SK-N-SH treated with all-trans-retinoic acid at 6 μM for 48 hours (cell line): ENCODE results near the gene PRR15L.
A peak's percentile ranks its signal among the peaks of the same experiment; 100 is the strongest.
"Not testable (repeated sequence)": the region's sequence is repeated elsewhere in the genome, so short reads cannot be mapped to it uniquely, and the experiment has no call there.

Experiments used
- ATAC-seq: fragments of 200-7000 bp; cut with Tn5 transposase; 3 replicates; pipeline ENCODE4 v1.9.1; 2020; ENCODE audit warnings: mild to moderate bottlenecking, moderate library complexity
- ARNTL ChIP-seq: fragments of 450-650 bp; formaldehyde crosslinking; IDR thresholded peaks from 2 replicates; pipeline ENCODE4 v1.5.0; 2020; ENCODE audit warnings: low read depth, mild to moderate bottlenecking, moderate library complexity, borderline replicate concordance
- BACH2 ChIP-seq: fragments of 250-450 bp; sonication (Bioruptor Pico); IDR thresholded peaks from 2 replicates; pipeline ENCODE4 v1.9.0; 2021; ENCODE audit warnings: mild to moderate bottlenecking, borderline replicate concordance
- CREB5 ChIP-seq: fragments of 250-450 bp; sonication (Bioruptor Pico); IDR thresholded peaks from 2 replicates; pipeline ENCODE4 v1.5.1; 2020; ENCODE audit warnings: low read depth, mild to moderate bottlenecking, moderate library complexity
- CSDC2 ChIP-seq: fragments of 250-450 bp; sonication (Bioruptor Pico); IDR thresholded peaks from 2 replicates; pipeline ENCODE4 v1.5.0; 2020; ENCODE audit warnings: mild to moderate bottlenecking, moderate library complexity
- CSRNP3 ChIP-seq: fragments of 250-450 bp; sonication (Bioruptor Pico); IDR thresholded peaks from 2 replicates; pipeline ENCODE4 v1.5.1; 2021; ENCODE audit warnings: mild to moderate bottlenecking, moderate library complexity
- ESRRG ChIP-seq: fragments of 250-450 bp; sonication (Bioruptor Pico); IDR thresholded peaks from 2 replicates; pipeline ENCODE4 v1.6.1; 2021; ENCODE audit warnings: mild to moderate bottlenecking
- ISL1 ChIP-seq: fragments of 250-450 bp; sonication (Bioruptor Pico); IDR thresholded peaks from 2 replicates; pipeline ENCODE4 v2.1.2; 2022; ENCODE audit warnings: mild to moderate bottlenecking, moderate library complexity
- PATZ1 ChIP-seq: fragments of 250-450 bp; sonication (Bioruptor Pico); IDR thresholded peaks from 2 replicates; pipeline ENCODE4 v1.8.0; 2020; ENCODE audit warnings: mild to moderate bottlenecking, moderate library complexity, borderline replicate concordance
- POU6F1 ChIP-seq: fragments of 250-450 bp; sonication (Bioruptor Pico); IDR thresholded peaks from 2 replicates; pipeline ENCODE4 v1.8.0; 2021; ENCODE audit warnings: low read depth, mild to moderate bottlenecking, moderate library complexity, borderline replicate concordance
- RARB ChIP-seq: fragments of 250-450 bp; sonication (Bioruptor Pico); IDR thresholded peaks from 2 replicates; pipeline ENCODE4 v1.8.0; 2021; ENCODE audit warnings: mild to moderate bottlenecking, moderate library complexity
- SNAI2 ChIP-seq: fragments of 250-450 bp; sonication (Bioruptor Pico); IDR thresholded peaks from 2 replicates; pipeline ENCODE4 v1.5.0; 2020; ENCODE audit warnings: mild to moderate bottlenecking, moderate library complexity
- TCF4 ChIP-seq: fragments of 250-450 bp; sonication (Bioruptor Pico); IDR thresholded peaks from 2 replicates; pipeline ENCODE4 v1.8.0; 2021; ENCODE audit warnings: mild to moderate bottlenecking, moderate library complexity, borderline replicate concordance
- TOX ChIP-seq: fragments of 250-450 bp; sonication (Bioruptor Pico); IDR thresholded peaks from 2 replicates; pipeline ENCODE4 v1.8.0; 2021; ENCODE audit warnings: mild to moderate bottlenecking, moderate library complexity, borderline replicate concordance
- TSHZ2 ChIP-seq: fragments of 250-450 bp; sonication (Bioruptor Pico); IDR thresholded peaks from 2 replicates; pipeline ENCODE4 v1.5.0; 2020; ENCODE audit warnings: mild to moderate bottlenecking, moderate library complexity
- ZC3H10 ChIP-seq: fragments of 250-450 bp; sonication (Bioruptor Pico); IDR thresholded peaks from 2 replicates; pipeline ENCODE4 v1.5.1; 2021; ENCODE audit warnings: mild to moderate bottlenecking, moderate library complexity
- ZFP3 ChIP-seq: fragments of 250-450 bp; sonication (Bioruptor Pico); IDR thresholded peaks from 2 replicates; pipeline ENCODE4 v1.5.0; 2020; ENCODE audit warnings: mild to moderate bottlenecking, moderate library complexity
- ZFP30 ChIP-seq: fragments of 450-650 bp; formaldehyde crosslinking; IDR thresholded peaks from 2 replicates; pipeline ENCODE4 v1.5.0; 2022; ENCODE audit warnings: mild to moderate bottlenecking, moderate library complexity
- ZNF565 ChIP-seq: fragments of 450-650 bp; formaldehyde crosslinking; conservative IDR thresholded peaks from 2 replicates; pipeline ENCODE4 v1.5.0; 2020; ENCODE audit warnings: low read depth, mild to moderate bottlenecking, moderate library complexity

The PRR15L gene

GRCh38 chr17:48001657-48002056 is 44.0 kb upstream of the PRR15L start:
- not testable (repeated sequence) for ATAC-seq

GRCh38 chr17:48001197-48001596 is 43.5 kb upstream of the PRR15L start:
- TF ChIP-seq TSHZ2 (CRISPR knock-in tag) (no peak), ZFP3 (CRISPR knock-in tag) (no peak), ISL1 (CRISPR knock-in tag) (peak; percentile 12; the same call in 1 of the 2 replicates), ZC3H10 (CRISPR knock-in tag) (no peak)
- no peak for ATAC-seq

More at GRCh38 chr17:48001657-48002056, 44.0 kb upstream of the PRR15L start:
- TF ChIP-seq ISL1 (CRISPR knock-in tag): 0 out of 2 replicates have a peak, but pooled peaks have one; percentile 2

GRCh38 chr17:47999582-47999981 is 41.9 kb upstream of the PRR15L start:
- ATAC-seq: no peak
- TF ChIP-seq POU6F1 (CRISPR knock-in tag) (no peak), TOX (CRISPR knock-in tag) (no peak), TSHZ2 (CRISPR knock-in tag) (no peak), ZNF565 (CRISPR knock-in tag) (no peak), ZC3H10 (CRISPR knock-in tag) (no peak), SNAI2 (no peak), CSRNP3 (CRISPR knock-in tag) (no peak)

- ATAC-seq: no peak
- TF ChIP-seq ZFP3 (CRISPR knock-in tag) (no peak), ZC3H10 (CRISPR knock-in tag) (no peak), ZFP30 (no peak), ISL1 (CRISPR knock-in tag) (no peak), RARB (CRISPR knock-in tag) (no peak), ZNF565 (CRISPR knock-in tag) (no peak), TCF4 (no peak), CSRNP3 (CRISPR knock-in tag) (no peak), CREB5 (no peak), ARNTL (no peak), BACH2 (no peak), CSDC2 (CRISPR knock-in tag) (no peak), ESRRG (CRISPR knock-in tag) (no peak), TOX (CRISPR knock-in tag) (no peak), PATZ1 (no peak), POU6F1 (CRISPR knock-in tag) (no peak)
These were observed 40.4 kb upstream of the PRR15L start for GRCh38 chr17:47998044-47998443.
